HCT116 (cell line): ENCODE results near the gene CLEC4M. TPM values are rescaled to one million over a fixed set of nuclear protein-coding genes. Genes with fewer than 3 reads are reported as not detected.

Experiments
- ATAC-seq: fragments of 200-7000 bp; cut with Tn5 transposase; 2 replicates; pipeline ENCODE4 v1.9.1; 2020; ENCODE audit warnings: mild to moderate bottlenecking, moderate library complexity
- BruUV-seq: library from RNA; stranded (reverse); fragments of 400-500 nt; replicated peaks from 2 replicates; lab custom pipeline; 2021; lab: Mats Ljungman, UMichigan
- CTCF ChIA-PET: fragments of 300-600 bp; sonication (Branson Sonifier 250); formaldehyde crosslinking; loops from one replicate; lab custom pipeline; 2021; ENCODE audit warnings: antibody characterized with exemption; lab: Charles Lee
- POLR2A ChIA-PET: fragments of 300-600, 350-600 bp; sonication (Branson Sonifier 250); formaldehyde crosslinking; loops from one replicate; lab custom pipeline; 2021; ENCODE audit warnings: antibody characterized with exemption; lab: Charles Lee
- RAD21 ChIA-PET, 2 experiments: fragments of 300-600 bp; sonication (Branson Sonifier 250); formaldehyde crosslinking; loops; one replicate each; lab custom pipeline; 2023; ENCODE audit warnings: low total read pairs in 2 of 2; ENCODE audit not compliant: uncharacterized antibody in 2 of 2, unreplicated experiment in 2 of 2, low non-redundant PET in 1 of 2; lab: Charles Lee
- DNase-seq: peaks from one replicate; pipeline ENCODE4 v3.0.0-alpha.2; 2010; ENCODE audit warnings: low read depth, low spot score
- H2AFZ ChIP-seq: fragments of 200-600 bp; shearing (Covaris generic), sonication (generic); 2 replicates; pipeline ENCODE4 v1.6.1; 2017; ENCODE audit warnings: low read depth, mixed run types, mixed read lengths, antibody characterized with exemption, low read length; ENCODE audit not compliant: poor library complexity, severe bottlenecking
- H3K27ac ChIP-seq: 2 replicates; pipeline ENCODE4 v1.5.1; 2012; ENCODE audit warnings: low read depth, low read length
- H3K27me3 ChIP-seq: fragments of 200-600 bp; sonication (generic); 2 replicates; pipeline ENCODE4 v1.6.1; 2016; ENCODE audit warnings: mixed run types, low read length, mixed read lengths; ENCODE audit not compliant: insufficient read depth
- H3K36me3 ChIP-seq, 2 experiments: fragments of 200-500 bp in 1 of 2; fragments of 200-600 bp in 1 of 2; sonication (Bioruptor generic) in 1 of 2; sonication (generic) in 1 of 2; 2 replicates each; pipeline versions ENCODE4 v1.5.1 to v1.6.1; 2014 to 2016; ENCODE audit warnings: low read length in 2 of 2, inconsistent platforms in 1 of 2, mixed read lengths in 1 of 2, mixed run types in 1 of 2; ENCODE audit not compliant: insufficient read depth in 2 of 2, control insufficient read depth in 1 of 2
- H3K4me1 ChIP-seq, 2 experiments: fragments of 200-600 bp in 1 of 2; sonication (generic) in 1 of 2; 2 replicates each; pipeline versions ENCODE4 v1.5.1 to v1.6.1; 2012 to 2017; ENCODE audit warnings: low read length in 2 of 2, inconsistent platforms in 1 of 2, mild to moderate bottlenecking in 1 of 2, mixed read lengths in 1 of 2, mixed run types in 1 of 2, moderate library complexity in 1 of 2; ENCODE audit not compliant: insufficient read depth in 2 of 2, control insufficient read depth in 1 of 2
- H3K4me2 ChIP-seq: fragments of 200-600 bp; sonication (generic); 2 replicates; pipeline ENCODE4 v1.6.1; 2017; ENCODE audit warnings: mixed run types, low read length, mixed read lengths
- H3K4me3 ChIP-seq, 2 experiments: fragments of 200-600 bp in 1 of 2; sonication (generic) in 1 of 2; replicated peaks in 1 of 2; 2 replicates each; pipeline ENCODE4 v1.5.1; 2011 to 2016; ENCODE audit warnings: low read length in 2 of 2, control low read depth in 1 of 2, low read depth in 1 of 2, mild to moderate bottlenecking in 1 of 2, mixed read lengths in 1 of 2, mixed run types in 1 of 2
- H3K79me2 ChIP-seq: fragments of 200-600 bp; sonication (generic); 2 replicates; pipeline ENCODE4 v1.6.1; 2017; ENCODE audit warnings: mild to moderate bottlenecking, mixed run types, low read length, moderate library complexity, mixed read lengths; ENCODE audit not compliant: insufficient read depth
- H3K9ac ChIP-seq: fragments of 200-600 bp; sonication (generic); 2 replicates; pipeline ENCODE4 v1.6.1; 2016; ENCODE audit warnings: low read length, mixed read lengths
- H3K9me2 ChIP-seq: fragments of 200-600 bp; sonication (generic), shearing (Covaris generic); 2 replicates; pipeline ENCODE4 v1.6.1; 2017; ENCODE audit warnings: mixed run types, mild to moderate bottlenecking, moderate library complexity; ENCODE audit not compliant: insufficient read depth
- H3K9me3 ChIP-seq, 2 experiments: fragments of 200-500 bp in 1 of 2; fragments of 200-600 bp in 1 of 2; sonication (Bioruptor generic) in 1 of 2; sonication (generic) in 1 of 2; 2 replicates each; pipeline ENCODE4 v1.6.1; 2014 to 2017; ENCODE audit warnings: low read length in 2 of 2, mixed read lengths in 2 of 2, inconsistent platforms in 1 of 2, low read depth in 1 of 2, mild to moderate bottlenecking in 1 of 2, mixed run types in 1 of 2, moderate library complexity in 1 of 2; ENCODE audit not compliant: control insufficient read depth in 1 of 2, insufficient read depth in 1 of 2
- H4K20me1 ChIP-seq: fragments of 200-600 bp; sonication (generic), shearing (Covaris generic); 2 replicates; pipeline ENCODE4 v1.6.1; 2017; ENCODE audit warnings: mixed run types, mild to moderate bottlenecking, moderate library complexity; ENCODE audit not compliant: insufficient read depth
- ATF3 ChIP-seq: IDR thresholded peaks from 2 replicates; pipeline ENCODE4 v1.6.1; 2012
- CEBPB ChIP-seq: IDR thresholded peaks from 2 replicates; pipeline ENCODE4 v1.6.1; 2012; ENCODE audit warnings: low read depth
- EGR1 ChIP-seq: IDR thresholded peaks from 2 replicates; pipeline ENCODE4 v1.6.1; 2012; ENCODE audit warnings: low read depth
- FOSL1 ChIP-seq: IDR thresholded peaks from 2 replicates; pipeline ENCODE4 v1.6.1; 2012; ENCODE audit warnings: low read depth
- JUND ChIP-seq: IDR thresholded peaks from 2 replicates; pipeline ENCODE4 v1.6.1; 2012
- POLR2A ChIP-seq: IDR thresholded peaks from 2 replicates; pipeline ENCODE4 v1.7.0; 2011; ENCODE audit warnings: borderline replicate concordance; ENCODE audit not compliant: insufficient read depth, insufficient read length; ENCODE audit errors: extremely low read depth
- REST ChIP-seq: IDR thresholded peaks from 2 replicates; pipeline ENCODE4 v1.6.1; 2012; ENCODE audit warnings: low read depth
- YY1 ChIP-seq: IDR thresholded peaks from 2 replicates; pipeline ENCODE4 v1.6.1; 2011; ENCODE audit warnings: low read length, low read depth, moderate library complexity, mild to moderate bottlenecking; ENCODE audit not compliant: insufficient replicate concordance; ENCODE audit errors: extremely low read depth
- intact Hi-C: fragments of 100-400 bp; cut with micrococcal nuclease; formaldehyde crosslinking; loops from 2 replicates; pipeline ENCODE4 v1.10.0; 2022
- total RNA-seq: library from RNA; stranded (reverse); gene quantifications from one replicate; pipeline ENCODE4 v1.2.1, GENCODE V29; 2021; ENCODE audit not compliant: unreplicated experiment

CLEC4M gene
- total RNA-seq, 1 experiment from 2014 or later: not detected

- no peak for TF ChIP-seq EGR1
- peak; percentile 92 for TF ChIP-seq CEBPB
- TF ChIP-seq YY1: no peak
- TF ChIP-seq JUND: 0 out of 2 replicates have a peak, but pooled peaks have one; percentile 12
- TF ChIP-seq ATF3: peak; percentile 60; the same call in 1 of the 2 replicates
- TF ChIP-seq REST: peak; percentile 52
- TF ChIP-seq POLR2A: no peak
- peak; percentile 40; the same call in 1 of the 2 replicates for TF ChIP-seq FOSL1
- H3K4me2 ChIP-seq: peak overlapping the region; percentile 31; the same call in 1 of the 2 replicates
- DNase-seq (no peak), ATAC-seq (peak; percentile 70)
- no peaks in the 10 kb centered on the region for H3K79me2 ChIP-seq
- no peaks in the 10 kb centered on the region for H3K9me3 ChIP-seq
- H3K4me3 ChIP-seq: no peak overlapping the region
- no peak overlapping the region for H3K9ac ChIP-seq
- H3K9me2 ChIP-seq: no peaks in the 10 kb centered on the region
- H4K20me1 ChIP-seq: no peaks in the 10 kb centered on the region
- no peaks in the 10 kb centered on the region for H3K36me3 ChIP-seq
- BruUV-seq: no TSS peak
- peaks cover 6 to 10% of the 10 kb centered on the region in 2 experiments for H3K4me1 ChIP-seq
- peak overlapping the region; percentile 27 for H2AFZ ChIP-seq
- ChIA-PET POLR2A (no interaction called here), CTCF (interaction anchor here (1.2 to 1.8 kb wide), 3 partner anchors 15 to 216 kb away, joined by 3 to 7 read pairs (median 4); partner anchors contain the start of gene TRAPPC5), RAD21 (interaction anchor here in 1 of 2 experiments (0.6 kb wide), 1 partner anchor 216 kb away, joined by 3 read pairs; no protein-coding TSS in a partner anchor)
- H3K27ac ChIP-seq: no peak overlapping the region
- intact Hi-C loops: no loop called here
- H3K27me3 ChIP-seq: peaks cover 6% of the 10 kb centered on the region; the same call in 1 of the 2 replicates
Measured at GRCh38 chr19:7783991-7784423, 21.0 kb downstream of the CLEC4M start.
